ENCODE measurements around the gene KCNQ4.

DNA sequence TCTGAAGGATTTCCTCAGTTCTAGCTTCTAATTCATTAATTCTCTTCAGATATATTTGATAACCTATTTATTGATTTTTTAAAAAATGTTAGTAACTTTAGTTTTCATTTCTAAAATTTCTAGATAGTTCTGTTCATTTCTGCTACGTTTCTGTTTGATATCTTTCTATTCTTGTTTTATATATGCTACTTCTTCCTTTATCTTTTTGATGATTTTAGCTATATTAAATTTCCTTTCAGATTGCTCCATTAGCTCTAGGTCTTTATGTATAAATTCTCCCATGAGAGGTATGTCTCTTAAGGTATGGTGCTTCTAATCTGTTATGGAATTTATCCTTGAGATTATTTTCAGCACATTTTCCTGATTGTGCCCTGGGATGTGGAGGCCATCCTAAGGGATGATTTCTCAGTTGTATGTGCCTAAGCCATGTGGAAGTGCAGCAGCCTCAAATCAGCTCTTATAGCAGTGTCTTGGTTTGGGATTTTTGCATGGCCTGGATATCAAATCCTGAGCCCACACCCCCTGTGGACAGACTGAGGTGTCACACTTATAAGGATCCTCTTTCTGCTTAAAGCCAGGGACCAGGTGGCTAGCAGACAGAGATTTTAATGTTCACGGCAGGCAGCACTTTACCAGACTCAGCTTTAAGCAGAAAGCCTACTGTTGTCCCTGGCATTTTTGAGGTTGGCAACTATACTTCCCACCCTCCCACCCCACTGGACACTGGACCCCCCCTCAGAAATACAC, 6.2 kb upstream of the KCNQ4 start:
- TF ChIP-seq SUZ12 (IDR thresholded peaks at IDR 0.05) (no peak), LEF1 (IDR thresholded peaks at IDR 0.05; ENCODE audit: borderline replicate concordance) (no peak), ARNT (IDR thresholded peaks at IDR 0.05) (no peak), BHLHE40 (IDR thresholded peaks at IDR 0.05; ENCODE audit: borderline replicate concordance) (no peak), SP1 (IDR thresholded peaks at IDR 0.05) (no peak), NFRKB (IDR thresholded peaks at IDR 0.05) (no peak), HDGF (IDR thresholded peaks at IDR 0.05; ENCODE audit: borderline replicate concordance) (no peak), ZNF384 (IDR thresholded peaks at IDR 0.05) (no peak), ELF4 (IDR thresholded peaks at IDR 0.05) (no peak), FOXA1 (IDR thresholded peaks at IDR 0.05) (no peak), TARDBP (IDR thresholded peaks at IDR 0.05) (no peak), FOXM1 (IDR thresholded peaks at IDR 0.05; ENCODE audit: borderline replicate concordance) (no peak), FOXK2 (IDR thresholded peaks at IDR 0.05) (no peak)
- TF ChIP-seq, protein P1, sequence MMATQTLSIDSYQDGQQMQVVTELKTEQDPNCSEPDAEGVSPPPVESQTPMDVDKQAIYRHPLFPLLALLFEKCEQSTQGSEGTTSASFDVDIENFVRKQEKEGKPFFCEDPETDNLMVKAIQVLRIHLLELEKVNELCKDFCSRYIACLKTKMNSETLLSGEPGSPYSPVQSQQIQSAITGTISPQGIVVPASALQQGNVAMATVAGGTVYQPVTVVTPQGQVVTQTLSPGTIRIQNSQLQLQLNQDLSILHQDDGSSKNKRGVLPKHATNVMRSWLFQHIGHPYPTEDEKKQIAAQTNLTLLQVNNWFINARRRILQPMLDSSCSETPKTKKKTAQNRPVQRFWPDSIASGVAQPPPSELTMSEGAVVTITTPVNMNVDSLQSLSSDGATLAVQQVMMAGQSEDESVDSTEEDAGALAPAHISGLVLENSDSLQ (IDR thresholded peaks at IDR 0.05) = no peak

Measured in HEK293T (cell line).